HG03354 (cell line): ENCODE measurements around the gene CD1D.

ENCODE experiments used
- ATAC-seq: cut with Tn5 transposase; IDR thresholded peaks from one replicate; pipeline ENCODE4 v1.9.1; 2021; ENCODE audit warnings: mild to moderate bottlenecking; ENCODE audit not compliant: unreplicated experiment, poor library complexity, severe bottlenecking

CD1D gene

DNA sequence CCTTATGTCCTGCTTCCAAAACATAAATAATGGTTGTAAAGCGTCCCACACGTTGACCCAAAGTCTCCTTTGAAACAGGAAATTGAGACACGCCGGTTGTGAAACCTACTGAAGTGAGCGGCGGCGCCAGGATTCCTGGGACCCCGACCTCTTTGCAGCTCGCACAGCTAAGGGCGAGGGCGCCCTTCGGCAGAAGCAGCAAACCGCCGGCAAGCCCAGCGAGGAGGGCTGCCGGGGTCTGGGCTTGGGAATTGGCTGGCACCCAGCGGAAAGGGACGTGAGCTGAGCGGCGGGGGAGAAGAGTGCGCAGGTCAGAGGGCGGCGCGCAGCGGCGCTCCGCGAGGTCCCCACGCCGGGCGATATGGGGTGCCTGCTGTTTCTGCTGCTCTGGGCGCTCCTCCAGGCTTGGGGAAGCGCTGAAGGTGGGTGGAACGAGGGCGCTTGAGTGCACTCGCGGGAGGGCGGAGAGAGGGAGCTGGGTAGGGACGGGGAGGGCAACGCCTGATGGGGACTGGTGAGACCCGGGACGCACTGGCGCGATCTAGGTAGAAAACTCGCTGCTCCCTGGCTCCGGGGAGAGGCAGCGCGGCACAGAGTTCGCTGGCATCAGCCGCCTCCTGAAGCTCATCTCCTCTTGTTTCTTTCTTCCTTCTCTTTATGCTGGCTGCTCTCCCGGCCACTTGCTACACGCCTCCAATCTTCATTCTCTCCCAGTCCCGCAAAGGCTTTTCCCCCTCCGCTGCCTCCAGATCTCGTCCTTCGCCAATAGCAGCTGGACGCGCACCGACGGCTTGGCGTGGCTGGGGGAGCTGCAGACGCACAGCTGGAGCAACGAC, at the start of gene CD1D:
Gene CD1D (plus strand): TSS at position 155 of the 836 bp plus-strand sequence. CDS start 207 bp downstream, at position 362.
- ATAC-seq = no peak

DNA sequence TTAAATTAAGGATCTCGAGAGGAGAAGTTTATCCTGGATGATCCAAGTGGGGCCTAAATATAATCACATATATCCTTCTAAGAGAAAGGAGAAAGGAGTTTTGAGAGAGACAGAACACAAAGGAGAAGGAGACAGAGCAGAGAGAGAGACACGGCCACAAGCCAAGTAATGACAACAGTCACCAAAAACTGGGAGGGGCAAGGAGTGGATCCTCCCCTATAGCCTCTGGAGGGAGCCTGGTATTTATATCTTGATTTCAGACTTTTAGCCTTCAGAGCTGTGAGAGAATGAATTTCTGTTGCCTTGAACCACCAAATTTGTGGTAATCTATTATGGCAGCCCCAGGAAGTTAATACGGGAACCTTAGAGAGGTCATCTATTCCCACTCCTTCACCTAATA, 49.5 kb upstream of the CD1D start:
- ATAC-seq = no peak

DNA sequence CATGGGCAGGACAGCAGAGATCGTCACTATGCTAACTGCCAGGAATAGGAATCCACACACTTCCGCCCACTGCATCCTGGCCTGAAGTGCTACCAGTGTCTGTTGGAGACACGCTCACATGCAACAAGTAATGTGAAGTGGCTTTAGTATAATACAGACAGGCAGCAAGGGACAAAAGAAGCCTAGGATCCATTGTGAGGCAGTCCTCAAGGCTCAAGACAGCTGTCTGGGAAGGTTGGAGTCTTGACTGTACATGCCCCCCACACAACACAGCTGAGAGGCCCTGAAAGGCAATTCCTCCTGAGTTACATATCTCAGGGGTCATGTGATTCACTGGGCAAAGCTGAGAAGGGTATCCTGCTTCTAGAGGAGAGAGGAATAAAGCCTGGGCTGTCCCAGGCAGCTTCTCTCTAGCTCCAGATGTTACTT, 39.9 kb upstream of the CD1D start:
- ATAC-seq = no peak

DNA sequence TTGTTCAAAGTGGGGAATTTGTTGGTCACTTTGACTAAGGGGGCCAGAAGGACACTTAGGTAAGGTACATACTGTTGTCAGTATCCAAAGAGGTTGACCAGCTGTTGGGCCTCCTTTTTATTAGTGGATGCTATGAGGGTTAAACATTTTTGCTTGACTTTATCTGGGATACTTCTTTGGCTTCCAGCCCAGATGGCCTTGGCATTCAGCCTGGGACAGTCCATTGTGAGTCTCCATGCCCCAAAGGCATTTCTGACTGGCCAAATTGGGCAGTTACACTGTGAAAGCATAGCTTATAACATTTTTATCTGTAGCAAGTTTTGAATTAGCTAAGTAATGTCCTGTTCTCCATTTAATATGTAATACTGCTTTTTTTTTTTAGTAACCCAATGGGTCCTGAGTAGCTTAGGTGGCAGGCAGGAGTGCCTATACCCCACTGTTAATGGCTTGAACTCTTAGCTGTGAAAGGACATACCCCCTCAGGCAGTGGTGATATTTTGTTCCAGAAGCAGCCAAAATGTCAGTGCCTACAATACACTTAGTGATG, 35.4 kb upstream of the CD1D start:
- ATAC-seq = no peak

DNA sequence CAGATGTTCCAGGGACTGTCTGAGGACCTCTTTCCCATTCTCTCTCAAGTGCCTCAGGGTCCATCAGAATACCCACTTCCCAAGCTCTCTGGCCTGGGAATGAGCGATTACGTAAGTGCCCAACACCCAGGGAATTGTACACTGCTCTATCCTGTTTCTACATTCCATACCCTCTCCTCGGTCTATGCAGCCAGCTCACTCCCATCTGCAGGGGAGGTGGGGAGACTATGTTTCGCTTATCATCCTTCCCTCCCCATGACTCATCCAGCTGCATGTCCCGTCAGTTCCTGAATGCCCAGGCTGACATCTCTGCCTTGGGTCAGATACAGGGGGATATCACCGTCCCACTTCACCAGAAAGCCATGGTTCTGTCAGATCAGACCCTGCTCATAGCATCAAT, 34.5 kb upstream of the CD1D start:
- ATAC-seq = no peak

DNA sequence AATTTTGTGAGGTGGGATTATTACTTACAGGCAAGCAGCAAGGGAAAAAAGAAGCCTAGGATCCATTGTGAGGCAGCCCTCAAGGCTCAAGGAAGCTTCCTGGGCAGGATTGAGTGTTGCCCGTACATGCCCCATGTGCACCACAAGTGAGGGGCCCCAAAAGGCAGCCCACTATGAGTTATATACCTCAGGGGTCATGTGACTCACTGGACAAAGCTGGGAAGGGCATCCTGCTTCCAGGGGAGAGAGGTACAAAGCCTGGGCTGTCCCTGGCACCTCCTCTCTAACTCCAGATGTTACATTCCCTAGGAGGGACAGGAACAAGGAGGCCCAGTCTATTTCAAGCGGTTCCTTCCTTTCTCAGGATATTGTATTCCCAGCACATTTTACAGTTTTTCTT, 34.0 kb upstream of the CD1D start:
- ATAC-seq = no peak

DNA sequence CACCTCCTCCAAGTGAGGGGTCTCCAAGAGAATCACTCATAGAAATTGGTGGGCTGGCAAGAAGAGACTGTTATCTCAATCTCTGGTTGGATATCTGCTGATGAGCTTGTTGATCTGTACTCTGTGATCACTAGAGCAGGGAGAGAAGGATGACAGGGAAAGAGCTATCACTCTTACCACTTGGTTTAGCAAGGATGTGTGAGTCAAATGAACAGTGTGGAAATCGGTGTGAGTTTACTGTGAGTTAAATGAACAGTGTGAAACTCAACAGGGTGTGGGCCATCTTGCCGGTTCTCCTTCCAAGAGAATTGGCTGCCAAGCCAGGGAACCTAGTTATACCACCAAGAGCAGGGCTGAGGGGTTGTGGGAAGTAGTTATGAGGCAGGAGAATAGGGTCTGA, 33.3 kb upstream of the CD1D start:
- no peak for ATAC-seq

DNA sequence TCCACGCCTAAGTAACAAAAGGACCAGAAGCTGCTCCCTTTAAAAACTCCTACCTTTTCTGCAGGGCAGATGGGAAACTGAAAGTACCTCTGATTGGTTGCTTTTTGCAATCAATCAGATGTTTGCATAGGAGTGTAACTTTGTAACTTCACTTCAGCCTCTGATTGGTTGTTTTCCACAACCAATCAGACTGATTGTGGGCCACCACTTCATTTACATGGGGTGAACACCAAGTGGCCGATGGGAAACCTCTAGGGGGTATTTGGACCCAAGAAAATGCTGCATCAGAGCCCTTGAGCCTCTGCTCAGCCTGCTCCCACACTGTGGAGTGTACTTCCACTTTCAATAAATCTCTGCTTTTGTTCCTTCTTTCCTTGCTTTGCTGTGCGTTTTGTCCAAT, 32.8 kb upstream of the CD1D start:
- no peak for ATAC-seq

DNA sequence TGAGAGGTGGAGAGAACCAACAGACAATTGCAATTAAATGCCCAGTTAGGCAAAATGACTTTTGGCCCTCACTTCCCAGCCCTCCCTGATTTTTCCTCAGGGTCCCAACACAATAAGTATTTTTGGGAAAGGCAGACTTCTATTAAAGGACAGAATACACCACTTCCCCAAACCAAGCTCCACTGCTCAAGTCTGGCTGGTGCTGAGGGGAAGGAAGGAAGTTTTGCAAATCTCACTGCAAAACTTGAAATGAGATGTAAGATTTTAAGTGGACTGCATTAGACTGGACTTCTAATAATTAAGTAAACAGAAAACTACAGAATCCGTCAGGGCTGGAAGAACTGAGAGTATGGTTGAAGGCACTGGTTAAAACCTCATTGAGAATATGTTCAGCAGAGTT, 32.2 kb upstream of the CD1D start:
- ATAC-seq = no peak

DNA sequence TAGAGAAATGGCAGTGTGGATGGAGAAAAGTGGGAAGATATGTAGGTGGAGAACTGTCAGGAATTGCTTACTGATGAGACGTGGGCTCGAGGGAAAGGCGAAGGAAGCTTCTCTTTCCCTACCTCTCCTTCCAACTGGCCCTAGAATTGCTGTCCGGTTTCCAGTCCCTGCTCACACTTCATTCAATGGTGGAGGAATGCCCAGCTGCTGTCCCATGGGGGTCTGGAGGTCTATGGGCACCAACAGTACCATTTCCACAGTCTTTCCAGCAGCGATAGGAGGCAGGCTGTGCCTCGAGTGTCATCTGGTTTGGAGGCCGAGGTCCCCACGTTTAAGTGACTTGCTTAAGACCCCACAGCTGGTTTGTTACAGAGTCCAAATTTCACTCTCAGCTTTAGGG, 31.5 kb upstream of the CD1D start:
- no peak for ATAC-seq

DNA sequence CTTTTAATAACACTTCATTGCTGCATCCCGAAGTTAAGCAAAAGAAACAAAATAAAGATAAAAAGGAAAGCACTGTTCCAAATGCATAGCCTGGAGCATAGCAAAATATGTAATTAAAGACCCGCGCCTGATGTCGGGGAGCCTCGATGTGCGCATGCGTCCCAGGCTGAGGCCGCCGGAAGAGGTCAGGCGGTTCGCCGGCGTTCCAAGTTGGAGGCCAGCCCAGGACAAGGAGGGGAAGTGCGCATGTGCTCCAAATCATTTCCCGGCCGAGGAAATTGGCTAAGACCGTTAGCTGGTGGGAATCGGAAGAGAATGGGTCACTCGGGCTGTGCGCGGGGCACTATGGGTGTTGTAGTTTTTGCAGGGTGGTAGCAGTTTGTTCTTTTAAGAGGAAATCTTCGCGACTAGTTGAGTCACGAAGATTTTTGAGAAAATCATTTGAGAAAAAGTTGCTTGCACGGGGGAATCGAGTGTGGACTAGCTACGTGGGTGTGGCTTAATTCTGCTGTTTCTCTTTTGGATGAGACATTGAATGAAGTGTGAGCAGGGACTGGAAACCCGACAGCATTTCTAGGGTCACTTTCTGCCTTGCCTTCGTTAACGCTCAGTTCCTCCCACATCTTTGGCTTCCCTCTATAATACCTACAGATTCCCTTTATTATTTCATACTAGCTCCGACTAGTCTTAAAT, 31.0 kb upstream of the CD1D start:
- ATAC-seq = peak; percentile 72

DNA sequence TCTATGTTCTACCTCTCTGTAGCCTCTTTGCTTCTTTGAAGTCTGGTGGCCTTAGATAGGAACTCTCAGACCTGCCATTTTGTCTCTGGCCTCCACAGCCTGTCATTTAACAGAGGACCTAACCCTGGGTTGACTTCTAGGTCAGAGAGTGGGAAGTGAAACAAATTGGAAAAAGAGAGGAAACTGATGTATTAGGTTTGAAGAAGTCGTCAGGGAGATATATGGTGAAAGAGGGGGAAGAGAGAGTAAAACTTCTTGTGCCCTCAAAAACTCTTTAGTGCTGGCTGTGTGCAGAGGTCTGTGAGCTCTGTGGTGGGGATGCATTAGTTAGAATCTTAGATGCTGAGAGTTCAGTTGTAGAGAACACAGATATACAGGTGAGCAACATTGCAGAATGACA, 30.2 kb upstream of the CD1D start:
- no peak for ATAC-seq

DNA sequence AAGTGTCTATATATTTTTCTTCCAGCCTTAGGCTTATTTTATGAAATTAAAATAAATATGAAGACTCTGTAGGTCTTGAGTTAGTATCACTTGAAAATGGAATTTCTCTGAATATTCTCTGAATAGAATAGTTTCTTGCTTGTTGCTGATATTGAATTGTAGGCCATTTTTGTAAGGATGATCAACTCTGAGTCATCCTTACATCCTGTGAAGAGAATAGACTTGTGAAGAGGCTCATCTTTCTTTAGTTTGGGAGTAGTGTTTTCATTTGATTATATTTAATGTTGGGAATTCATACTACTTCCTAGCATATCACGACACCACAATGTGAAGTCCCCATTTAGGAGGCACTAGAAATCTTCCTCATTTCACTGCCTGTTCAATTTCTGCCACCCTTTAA, 27.5 kb upstream of the CD1D start:
- ATAC-seq = no peak

DNA sequence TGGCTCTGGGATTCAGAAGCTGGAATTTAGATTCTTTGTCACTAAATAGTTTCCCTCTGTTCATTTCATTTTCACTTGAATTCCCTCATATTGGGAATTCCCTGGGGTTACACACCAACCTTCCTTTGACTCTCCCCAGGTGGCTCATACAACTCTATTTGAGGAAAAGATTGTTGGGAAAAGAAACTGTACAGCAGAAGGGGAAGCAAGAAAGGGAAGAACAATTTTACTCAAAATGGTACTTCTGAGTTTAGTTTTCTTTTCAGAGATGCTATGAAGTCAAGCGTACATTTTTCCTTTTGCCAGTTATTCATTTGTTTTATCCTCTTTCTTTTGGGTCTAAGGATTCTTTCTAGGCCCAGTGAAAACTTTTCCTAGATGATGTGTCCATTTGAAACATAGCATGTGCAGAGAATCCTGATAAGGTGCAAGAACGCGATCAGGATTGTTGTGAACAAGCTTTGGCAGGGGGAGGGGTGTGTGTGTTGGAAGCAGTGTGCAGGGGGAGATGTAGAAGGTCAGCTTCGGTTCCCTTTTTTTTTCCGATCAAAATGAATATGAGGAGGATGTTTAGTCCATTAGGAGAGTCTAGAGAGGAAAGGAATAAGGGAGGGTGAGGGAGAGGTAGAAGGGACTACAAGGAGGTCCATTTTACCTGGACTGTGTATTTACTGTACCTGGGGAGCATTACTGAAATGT, 26.8 kb upstream of the CD1D start:
- ATAC-seq = no peak

DNA sequence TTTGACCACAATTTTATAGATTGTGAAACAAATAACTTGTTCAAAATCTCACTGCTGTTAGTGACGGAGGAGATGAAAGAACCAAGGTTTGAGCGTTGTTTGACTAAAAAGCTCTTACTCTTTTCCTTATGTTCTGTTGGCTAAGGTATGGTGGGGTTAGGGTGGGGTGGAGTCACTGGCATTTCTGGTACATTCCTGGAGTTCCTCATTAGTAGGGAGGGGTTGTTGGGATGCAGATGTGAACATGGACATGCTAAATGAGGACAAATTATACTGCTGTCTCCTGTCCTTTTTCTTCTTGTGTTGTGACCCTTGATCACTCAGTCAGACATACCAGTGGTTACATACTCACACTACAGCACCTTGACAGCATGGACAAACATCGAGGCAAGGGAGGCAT, 26.2 kb upstream of the CD1D start:
- ATAC-seq = no peak

DNA sequence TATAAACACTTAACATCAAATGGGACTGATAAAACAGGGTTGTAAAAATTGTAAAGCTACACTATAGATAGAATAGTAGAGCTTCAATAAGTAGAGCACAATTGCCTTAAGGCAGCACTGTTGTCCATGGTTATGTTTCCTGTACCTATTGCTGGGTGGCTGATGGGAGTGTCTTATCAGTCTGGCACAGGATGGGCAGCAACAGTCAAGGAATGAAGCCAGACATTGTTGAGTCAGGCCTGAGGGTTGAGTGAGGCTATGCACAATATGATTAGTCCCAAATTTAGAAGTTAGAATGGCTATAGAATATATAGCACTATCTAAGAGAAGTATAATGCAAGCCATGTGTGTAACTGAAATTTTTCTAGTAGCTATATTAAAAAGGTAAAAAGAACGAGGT, 25.0 kb upstream of the CD1D start:
- ATAC-seq = no peak

DNA sequence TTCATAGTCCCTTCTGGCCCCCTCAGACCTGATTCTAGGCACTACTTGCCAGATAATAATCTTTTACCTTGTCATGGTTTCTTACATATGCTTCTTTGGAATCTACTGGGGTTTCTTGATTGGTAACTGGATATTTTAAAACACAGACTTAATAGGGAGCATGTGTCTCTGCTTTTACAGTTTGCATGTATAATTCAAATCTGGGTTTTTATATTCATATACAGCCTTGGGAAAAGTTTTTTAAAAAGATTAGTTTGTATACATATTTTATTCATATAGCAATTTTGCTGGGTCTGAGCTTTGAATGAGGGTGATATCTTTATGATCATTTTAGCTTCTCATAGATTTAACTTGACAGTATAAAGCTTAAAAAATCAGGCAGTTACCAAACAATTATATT, 21.1 kb upstream of the CD1D start:
- no peak for ATAC-seq

DNA sequence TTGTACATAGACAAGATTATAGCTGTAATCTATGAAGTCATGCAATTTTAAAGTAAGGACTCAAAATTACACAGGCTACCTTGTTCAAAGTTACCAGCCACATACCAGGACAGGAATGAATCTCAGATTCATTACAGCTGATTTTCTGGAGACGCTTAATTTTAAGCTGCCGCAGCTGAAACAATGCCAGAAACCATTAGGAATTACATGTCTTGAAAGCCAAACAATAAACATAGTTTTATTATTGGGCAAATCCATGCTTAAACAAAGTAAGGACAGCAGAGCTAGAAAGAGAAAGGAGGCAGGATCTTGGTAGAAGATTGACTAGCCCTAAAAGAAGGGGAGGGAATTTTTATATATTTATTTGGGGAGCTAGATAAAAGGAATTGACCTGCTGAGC, 19.2 kb upstream of the CD1D start:
- ATAC-seq = no peak

DNA sequence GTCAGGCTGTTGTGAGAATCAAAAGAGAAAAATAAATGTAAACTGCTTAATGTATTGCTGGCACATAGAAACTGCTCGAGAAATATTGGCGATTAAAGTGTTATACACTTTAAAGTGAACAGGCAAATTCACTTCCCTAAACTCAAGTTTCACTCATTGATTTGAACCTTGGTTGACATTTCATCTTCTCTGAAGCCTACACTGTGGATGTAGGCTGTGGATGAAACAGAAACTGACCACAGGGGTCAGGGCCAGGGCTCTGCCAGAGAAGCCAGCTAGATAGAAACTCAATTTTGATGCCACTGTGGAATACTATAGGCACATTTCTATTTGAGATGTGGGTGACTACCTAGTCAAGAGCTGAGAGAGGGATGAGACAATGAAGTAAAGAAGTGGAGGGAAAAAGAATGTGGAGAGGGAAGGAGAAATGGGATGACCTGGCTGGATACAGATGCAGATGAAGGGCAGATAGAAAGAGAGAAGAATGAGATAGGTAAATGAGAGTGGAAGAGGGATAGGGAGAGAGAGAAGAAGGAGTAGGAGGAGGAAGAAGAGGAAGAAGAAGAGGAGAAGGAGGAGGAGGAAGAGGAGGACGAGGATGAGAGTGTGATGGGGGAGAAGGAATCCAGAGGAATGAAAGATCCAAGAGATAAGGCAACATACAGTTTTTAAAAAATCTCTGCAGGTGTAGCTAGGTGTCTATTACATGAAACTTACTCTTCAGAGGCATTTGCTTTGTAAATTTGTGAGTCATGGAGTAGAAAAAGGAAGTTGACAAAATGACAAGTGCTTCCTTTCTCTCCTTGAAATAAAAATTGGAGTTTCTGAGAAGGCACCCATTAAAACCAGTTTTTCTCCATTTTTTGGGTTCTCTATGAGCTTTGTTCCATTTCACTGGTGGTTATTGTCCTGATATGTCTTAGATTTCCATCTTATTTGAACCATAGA, 17.4 kb upstream of the CD1D start:
- peak; percentile 100 for ATAC-seq
